ENCODE measurements around the gene LRRK1. TPM values are rescaled to one million over a fixed set of nuclear protein-coding genes. Genes with fewer than 3 reads are reported as not detected.

LRRK1 gene
- polyA plus RNA-seq, 2 of the 4 experiments (the other 2 are of a cell fraction) = 12.2 to 17.7 TPM

GRCh38 chr15:101099183-101099582, 180.0 kb downstream of the LRRK1 start:
- H3K4me3 ChIP-seq = no peak overlapping the region
- ChIA-PET CTCF (interaction anchor here (4.2 kb wide), 2 partner anchors 10 to 159 kb away, joined by 20 to 38 read pairs; no protein-coding TSS in a partner anchor), POLR2A (no interaction called here)
- H3K4me2 ChIP-seq = no peak overlapping the region
- H3K27ac ChIP-seq = no peak overlapping the region
- 77% methylated on average over 10 of the region's 10 CpGs for WGBS (ENCODE audit: missing lambda C conversion rate)
- no peak for DNase-seq (ENCODE audit: low read depth in 1 of 2, low spot score in 1 of 2)
- FAIRE-seq = no peak
- 0 out of 3 replicates have a peak, but pooled peaks cover 7% of the 10 kb centered on the region for H3K9me3 ChIP-seq
- no peaks in the 10 kb centered on the region for H3K4me1 ChIP-seq
- TF ChIP-seq POLR2A (IDR thresholded peaks at IDR 0.05; ENCODE audit: low read length) = no peak
- TF ChIP-seq NPAS2 (CRISPR knock-in tag; IDR thresholded peaks at IDR 0.05; ENCODE audit: borderline replicate concordance) = no peak
- no peak for TF ChIP-seq BCL3 (IDR thresholded peaks at IDR 0.05)
- TF ChIP-seq E2F6 (IDR thresholded peaks at IDR 0.05; ENCODE audit: borderline replicate concordance, low read depth) = no peak
- TF ChIP-seq MAFK (IDR thresholded peaks at IDR 0.05; ENCODE audit: partially characterized antibody) = no peak
- TF ChIP-seq ZFP36 (IDR thresholded peaks at IDR 0.05; ENCODE audit: borderline replicate concordance, partially characterized antibody) = no peak
- TF ChIP-seq CTCF (IDR thresholded peaks at IDR 0.05) = no peak
- TF ChIP-seq TP53 (CRISPR knock-in tag; IDR thresholded peaks at IDR 0.05) = no peak
- no peak for TF ChIP-seq SMC3 (IDR thresholded peaks at IDR 0.05)
- TF ChIP-seq TFCP2L1 (CRISPR knock-in tag; IDR thresholded peaks at IDR 0.05) = no peak
- no peak for TF ChIP-seq EHMT2 (IDR thresholded peaks at IDR 0.05; ENCODE audit: low read depth)
- no peak for ATAC-seq

GRCh38 chr15:101100118-101100517, 181.0 kb downstream of the LRRK1 start:
- ChIA-PET POLR2A (no interaction called here), CTCF (interaction anchor here (1.0 to 4.2 kb wide), 5 partner anchors 9 to 158 kb away, joined by 3 to 38 read pairs (median 5); no protein-coding TSS in a partner anchor)
- no peak overlapping the region for H3K27ac ChIP-seq
- H3K4me3 ChIP-seq = no peak overlapping the region
- WGBS (ENCODE audit: missing lambda C conversion rate) = 83% methylated on average over 15 of the region's 15 CpGs
- FAIRE-seq (no peak), DNase-seq (ENCODE audit: low read depth in 1 of 2, low spot score in 1 of 2) (no peak), ATAC-seq (0 out of 6 replicates have a peak, but pooled peaks of 1 of the 2 experiments have one; percentile 26)
- no peak overlapping the region for H3K4me2 ChIP-seq
- peaks cover 3% of the 10 kb centered on the region; the same call in 2 of the 3 replicates for H3K4me1 ChIP-seq
- 0 out of 3 replicates have a peak, but pooled peaks cover 4% of the 10 kb centered on the region for H3K9me3 ChIP-seq
- TF ChIP-seq HEYL (CRISPR knock-in tag; IDR thresholded peaks at IDR 0.05) = no peak
- TF ChIP-seq USF2 (IDR thresholded peaks at IDR 0.05) = no peak

GRCh38 chr15:101100593-101101442, 181.7 kb downstream of the LRRK1 start:
- DNase-seq (ENCODE audit: low read depth in 1 of 2, low spot score in 1 of 2) (no peak), ATAC-seq (peak; percentile 35 to 65; a peak in 4 of 6 replicates), FAIRE-seq (no peak)
- WGBS (ENCODE audit: missing lambda C conversion rate) = 73% methylated on average over 20 of the region's 29 CpGs
- H3K9me3 ChIP-seq = no peaks in the 10 kb centered on the region
- no peak overlapping the region for H3K27ac ChIP-seq
- H3K4me3 ChIP-seq = no peak overlapping the region
- ChIA-PET CTCF (interaction anchor here (1.0 to 4.2 kb wide), 9 partner anchors 8 to 157 kb away, joined by 3 to 38 read pairs (median 4); no protein-coding TSS in a partner anchor), POLR2A (no interaction called here)
- H3K4me1 ChIP-seq = peaks cover 8% of the 10 kb centered on the region; the same call in 2 of the 3 replicates
- no peak overlapping the region for H3K4me2 ChIP-seq
- no peak for TF ChIP-seq HMGXB4 (CRISPR knock-in tag; IDR thresholded peaks at IDR 0.05; ENCODE audit: borderline replicate concordance)
- TF ChIP-seq JUNB (IDR thresholded peaks at IDR 0.05) = no peak
- no peak for TF ChIP-seq CBX2 (IDR thresholded peaks at IDR 0.05; ENCODE audit: borderline replicate concordance, low read depth)
- no peak for TF ChIP-seq RFX5 (IDR thresholded peaks at IDR 0.05)
- no peak for TF ChIP-seq ZNF302 (CRISPR knock-in tag; IDR thresholded peaks at IDR 0.05)
- no peak for TF ChIP-seq HDAC2 (IDR thresholded peaks at IDR 0.05)
- no peak for TF ChIP-seq REST (IDR thresholded peaks at IDR 0.05)
- TF ChIP-seq GATA3 (IDR thresholded peaks at IDR 0.05; ENCODE audit: borderline replicate concordance) = no peak
- TF ChIP-seq HES2 (IDR thresholded peaks at IDR 0.05) = no peak

Measured in A549 (cell line).